GM12878 (cell line): ENCODE data around the gene COL3A1. TPM values are rescaled to one million over a fixed set of nuclear protein-coding genes. Genes with fewer than 3 reads are reported as not detected.

Source experiments
- BRCA1 ChIP-seq: IDR thresholded peaks from 2 replicates; pipeline ENCODE4 v1.6.1; 2011; ENCODE audit warnings: low read depth, low read length, improper control_type of control experiment
- CUX1 ChIP-seq: IDR thresholded peaks from 2 replicates; pipeline ENCODE4 v1.6.1; 2012; ENCODE audit warnings: improper control_type of control experiment, low read depth, low read length; ENCODE audit not compliant: insufficient replicate concordance
- GABPA ChIP-seq: IDR thresholded peaks from 2 replicates; pipeline ENCODE4 v1.6.1; 2014; ENCODE audit warnings: antibody characterized with exemption, low read depth, mild to moderate bottlenecking, inconsistent platforms
- MEF2A ChIP-seq: IDR thresholded peaks from 2 replicates; pipeline ENCODE4 v1.6.1; 2011; ENCODE audit warnings: low read depth, mild to moderate bottlenecking, low read length, moderate library complexity; ENCODE audit not compliant: insufficient read depth
- SUZ12 ChIP-seq: fragments of 200-600 bp; sonication (generic); IDR thresholded peaks from one replicate; pipeline ENCODE4 v1.6.1; 2018; ENCODE audit warnings: antibody characterized with exemption, mild to moderate bottlenecking; ENCODE audit not compliant: unreplicated experiment
- USF2 ChIP-seq: IDR thresholded peaks from 2 replicates; pipeline ENCODE4 v1.6.1; 2011; ENCODE audit warnings: low read depth, low read length, improper control_type of control experiment, borderline replicate concordance
- ZBED1 ChIP-seq: IDR thresholded peaks from 2 replicates; pipeline ENCODE4 v1.6.1; 2016; ENCODE audit warnings: borderline replicate concordance
- ZBTB11 ChIP-seq: fragments of 450-650 bp; formaldehyde crosslinking; IDR thresholded peaks from 2 replicates; pipeline ENCODE4 v1.5.0; 2022; ENCODE audit warnings: mild to moderate bottlenecking, missing genetic modification characterization
- polyA plus RNA-seq, 11 experiments: library from polyadenylated mRNA; depleted of rRNA in 4 of 11; unstranded in 6 of 11; stranded (reverse) in 5 of 11; fragments of >200 nt; fragmentation: Nextera tagmentation in 4 of 11; fragmentation: Illumina TruSeq in 1 of 11; extraction: Ambion mirVana in 4 of 11; extraction: Trizol in 1 of 11; gene quantifications; 1 replicate in 1 of 11; 2 replicates in 10 of 11; pipeline versions ENCODE4 v1.2.1 to v1.2.3, GENCODE V29; 2011 to 2016; ENCODE audit warnings: inconsistent platforms in 2 of 11, missing spikeins in 2 of 11, low read depth in 1 of 11
- total RNA-seq, 4 experiments: library from RNA; depleted of rRNA in 3 of 4; stranded (reverse); fragments of >200 nt in 3 of 4; fragmentation: Illumina TruSeq in 1 of 4; extraction: Trizol in 1 of 4; gene quantifications; 2 replicates each; pipeline versions ENCODE4 v1.2.1 to v1.2.3, GENCODE V29; 2013 to 2021

The COL3A1 gene
- total and polyA plus RNA-seq, 10 of the 15 experiments (the other 5 are each of a cell fraction or from before 2014, with no cell fraction given) = 0.04 to 0.67 (median 0.10) TPM; not detected in 2

- TF ChIP-seq ZBTB11 (CRISPR knock-in tag) (no peak), CUX1 (no peak), ZBED1 (no peak), MEF2A (no peak), BRCA1 (no peak), SUZ12 (no peak), USF2 (no peak), GABPA (no peak)
Observed at GRCh38 chr2:189050165-189050712, 76.1 kb downstream of the COL3A1 start (continued).
